GM19324 (cell line): ENCODE results near the gene EIF5A.

Experiments
- ATAC-seq: cut with Tn5 transposase; IDR thresholded peaks from one replicate; pipeline ENCODE4 v1.9.1; 2021; ENCODE audit warnings: mild to moderate bottlenecking, moderate library complexity; ENCODE audit not compliant: unreplicated experiment, low FRiP score

Gene EIF5A

GRCh38 chr17:7352910-7353635 is 45.6 kb downstream of the EIF5A start:
- ATAC-seq: no peak

DNA sequence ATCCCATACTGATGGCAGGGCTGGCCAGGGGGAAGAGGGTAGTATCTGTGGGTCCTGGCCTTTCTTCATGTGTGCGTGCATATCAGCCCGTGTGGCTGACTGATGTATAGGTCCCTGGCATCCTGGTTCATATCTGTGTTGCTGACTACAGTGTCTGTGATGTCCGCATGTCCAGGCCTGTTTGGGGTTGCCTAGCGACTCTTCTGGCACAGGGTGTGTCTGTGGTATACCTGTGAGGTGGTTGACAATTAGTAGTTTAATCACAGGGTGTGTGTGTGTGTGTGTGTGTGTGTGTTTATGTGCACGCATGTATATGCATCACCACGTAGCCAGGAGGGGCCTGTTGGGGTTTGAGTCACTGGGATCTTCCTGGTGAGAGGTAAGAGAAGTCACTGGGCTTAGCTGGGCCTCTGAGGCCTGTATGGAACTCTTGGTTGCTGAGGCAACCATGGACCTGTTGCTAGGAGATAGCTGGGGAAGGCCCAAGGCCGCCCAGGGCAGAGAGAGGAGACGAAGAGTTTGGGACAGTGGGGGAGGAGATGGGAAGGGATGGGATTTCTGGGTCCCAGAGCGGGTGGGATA is 46.9 kb downstream of the EIF5A start:
- ATAC-seq: no peak

DNA sequence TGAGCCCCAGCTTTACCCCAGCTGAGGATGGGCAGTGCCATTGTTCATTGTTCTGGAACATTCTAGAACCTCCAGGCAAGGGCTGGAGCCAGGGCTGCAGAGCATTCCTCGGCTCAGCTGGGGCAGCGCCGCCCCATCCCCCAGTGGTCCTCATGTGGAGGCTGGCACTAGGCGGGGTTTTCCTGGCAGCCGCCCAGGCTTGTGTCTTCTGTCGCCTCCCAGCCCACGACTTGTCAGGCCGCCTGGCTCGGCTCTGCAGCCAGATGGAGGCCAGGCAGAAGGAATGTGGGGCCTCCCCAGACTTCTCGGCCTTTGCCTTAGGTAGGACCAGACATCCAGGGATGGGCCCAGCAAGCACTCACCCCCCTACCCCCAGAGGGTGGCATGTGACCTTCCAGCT is 47.6 kb downstream of the EIF5A start, which contains the start of gene TMEM95:
TSS of gene TMEM95 (plus strand) at position 104 of the 400 bp plus-strand sequence. CDS start at position 153, 49 bp downstream.
- ATAC-seq: no peak

GRCh38 chr17:7355573-7355972 is 48.1 kb downstream of the EIF5A start:
- no peak for ATAC-seq

DNA sequence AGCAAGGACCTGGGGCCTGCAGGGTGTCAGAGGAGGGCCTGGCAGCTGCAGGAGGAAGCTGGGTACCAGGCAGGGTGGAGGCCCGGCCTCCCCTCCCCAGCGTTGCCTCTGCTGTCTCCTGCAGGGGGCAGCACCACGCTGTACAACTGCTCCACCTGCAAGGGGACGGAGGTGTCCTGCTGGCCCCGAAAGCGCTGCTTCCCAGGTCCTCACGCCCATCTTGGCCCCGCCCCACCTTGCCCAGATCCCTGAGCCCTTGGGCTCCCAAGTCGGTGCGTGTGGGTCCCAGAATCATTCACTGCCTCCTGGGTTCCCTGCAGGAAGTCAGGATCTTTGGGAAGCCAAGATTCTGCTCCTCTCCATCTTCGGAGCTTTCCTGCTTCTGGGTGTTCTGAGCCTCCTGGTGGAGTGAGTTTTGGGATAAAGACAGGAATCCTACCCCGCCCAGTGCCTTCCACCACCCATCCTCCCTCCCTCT is 48.7 kb downstream of the EIF5A start:
- no peak for ATAC-seq

DNA sequence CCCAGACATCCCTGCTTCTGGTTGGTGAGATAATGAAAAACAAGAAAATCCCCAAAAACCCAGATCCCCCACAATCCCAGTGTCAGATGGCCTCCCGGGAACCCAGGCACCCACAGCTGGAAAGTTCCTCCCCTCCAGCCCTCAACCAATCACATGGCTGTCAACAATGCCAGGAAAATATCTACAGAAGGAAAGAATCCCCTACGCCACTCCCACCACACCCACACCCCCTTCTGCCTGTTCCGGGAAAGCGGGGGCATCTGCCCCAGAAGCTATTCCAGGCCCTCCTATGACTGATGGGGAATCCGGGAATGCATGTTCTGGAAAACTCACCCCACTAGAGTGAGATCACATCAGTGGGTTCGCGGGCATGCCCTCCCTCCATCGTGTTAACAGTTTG is 49.3 kb downstream of the EIF5A start:
- ATAC-seq: no peak

- ATAC-seq: no peak
Observed at GRCh38 chr17:7357381-7357780, 50.0 kb downstream of the EIF5A start.

DNA sequence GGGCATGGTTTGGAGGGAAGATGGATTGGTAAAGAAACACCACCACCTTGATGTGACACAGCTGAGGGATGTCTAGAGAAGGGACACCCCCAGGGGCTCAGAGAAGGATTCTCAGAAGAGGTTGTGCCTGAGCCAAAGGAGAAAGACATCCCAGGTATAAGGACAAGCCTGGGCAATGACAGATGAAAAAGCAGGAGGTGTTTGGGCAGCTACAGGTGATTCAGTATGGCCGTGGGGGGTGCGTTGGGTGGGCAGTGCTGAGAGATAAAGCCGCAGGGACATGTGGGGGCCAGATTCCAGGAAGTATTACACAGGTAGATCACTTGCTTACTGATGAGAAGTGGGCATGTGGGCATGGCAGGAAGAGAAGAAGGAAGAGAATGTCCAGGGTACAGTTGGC is 54.5 kb downstream of the EIF5A start:
- no peak for ATAC-seq
